ENCODE results near the gene EOGT. TPM values are rescaled to one million over a fixed set of nuclear protein-coding genes. Genes with fewer than 3 reads are reported as not detected.

EOGT gene
- total RNA-seq, 1 experiment from 2014 or later = 20.1 TPM

GRCh38 chr3:68996356-68996995, 17.0 kb downstream of the EOGT start:
- ATAC-seq (no peak), DNase-seq (ENCODE audit: low read depth, low spot score) (no peak)
- CTCF ChIA-PET = no interaction called here
- Histone ChIP-seq H3K79me2 (ENCODE audit: insufficient read depth, low read length) (no peaks in the 10 kb centered on the region), H3K27me3 (ENCODE audit: insufficient read depth, low read length) (no peaks in the 10 kb centered on the region), H3K4me1 (ENCODE audit: control insufficient read depth in 1 of 2, insufficient read depth in 2 of 2, low read length in 2 of 2) (no peaks in the 10 kb centered on the region), H4K20me1 (ENCODE audit: insufficient read depth) (no peaks in the 10 kb centered on the region), H3K27ac (ENCODE audit: low read depth, low read length) (no peak overlapping the region), H3K4me3 (replicated peaks in 1 of 2; ENCODE audit: low read depth in 1 of 2, low read length in 2 of 2) (no peak overlapping the region), H3K4me2 (ENCODE audit: low read length) (no peak overlapping the region), H3K9me2 (ENCODE audit: insufficient read depth) (no peaks in the 10 kb centered on the region), H3K9ac (ENCODE audit: low read length) (no peak overlapping the region), H3K36me3 (ENCODE audit: control insufficient read depth in 1 of 2, insufficient read depth in 2 of 2, low read length in 2 of 2) (peaks cover 2 to 5% of the 10 kb centered on the region in 2 experiments; a peak in 2 of 4 replicates), H2AFZ (ENCODE audit: low read depth, low read length, poor library complexity, severe bottlenecking) (no peak overlapping the region), H3K9me3 (ENCODE audit: control insufficient read depth in 1 of 2, insufficient read depth in 1 of 2, low read depth in 1 of 2, low read length in 2 of 2) (no peaks in the 10 kb centered on the region)
- intact Hi-C loops (cut with micrococcal nuclease) = no loop called here
- TF ChIP-seq EZH2 (IDR thresholded peaks at IDR 0.05) = no peak
- TF ChIP-seq RAD21 (IDR thresholded peaks at IDR 0.05; ENCODE audit: low read depth) = no peak
- TF ChIP-seq CBX3 (IDR thresholded peaks at IDR 0.05; ENCODE audit: low read depth) = no peak
- no peak for TF ChIP-seq MAX (IDR thresholded peaks at IDR 0.05)
- TF ChIP-seq FOSL1 (IDR thresholded peaks at IDR 0.05; ENCODE audit: low read depth) = no peak
- no peak for TF ChIP-seq ZFX (IDR thresholded peaks at IDR 0.05)
- BruUV-seq (replicated peaks) = no TSS peak
- POLR2A ChIA-PET = no interaction called here
- RAD21 ChIA-PET (ENCODE audit: low non-redundant PET in 1 of 2, low total read pairs in 2 of 2, uncharacterized antibody in 2 of 2, unreplicated experiment in 2 of 2) = no interaction called here

- Histone ChIP-seq H3K9me3 (ENCODE audit: control insufficient read depth in 1 of 2, insufficient read depth in 1 of 2, low read depth in 1 of 2, low read length in 2 of 2) (no peaks in the 10 kb centered on the region), H3K4me1 (ENCODE audit: control insufficient read depth in 1 of 2, insufficient read depth in 2 of 2, low read length in 2 of 2) (no peaks in the 10 kb centered on the region), H3K79me2 (ENCODE audit: insufficient read depth, low read length) (no peaks in the 10 kb centered on the region), H3K4me3 (replicated peaks in 1 of 2; ENCODE audit: low read depth in 1 of 2, low read length in 2 of 2) (no peak overlapping the region), H2AFZ (ENCODE audit: low read depth, low read length, poor library complexity, severe bottlenecking) (no peak overlapping the region), H3K36me3 (ENCODE audit: control insufficient read depth in 1 of 2, insufficient read depth in 2 of 2, low read length in 2 of 2) (peaks cover 9 to 16% of the 10 kb centered on the region in 2 experiments; a peak in 3 of 4 replicates), H3K9ac (ENCODE audit: low read length) (no peak overlapping the region), H4K20me1 (ENCODE audit: insufficient read depth) (no peaks in the 10 kb centered on the region), H3K27ac (ENCODE audit: low read depth, low read length) (no peak overlapping the region), H3K4me2 (ENCODE audit: low read length) (no peak overlapping the region), H3K27me3 (ENCODE audit: insufficient read depth, low read length) (no peaks in the 10 kb centered on the region), H3K9me2 (ENCODE audit: insufficient read depth) (no peaks in the 10 kb centered on the region)
- RAD21 ChIA-PET (ENCODE audit: low non-redundant PET in 1 of 2, low total read pairs in 2 of 2, uncharacterized antibody in 2 of 2, unreplicated experiment in 2 of 2) = no interaction called here
- DNase-seq (ENCODE audit: low read depth, low spot score) (no peak), ATAC-seq (no peak)
- BruUV-seq (replicated peaks) = no TSS peak
- CTCF ChIA-PET = no interaction called here
- POLR2A ChIA-PET = no interaction called here
- intact Hi-C loops (cut with micrococcal nuclease) = no loop called here
- TF ChIP-seq TCF7L2 (IDR thresholded peaks at IDR 0.05; ENCODE audit: borderline replicate concordance, extremely low read depth, insufficient read depth, insufficient read length) = no peak
- no peak for TF ChIP-seq ZBTB33 (IDR thresholded peaks at IDR 0.05; ENCODE audit: extremely low read depth, insufficient replicate concordance, low read length)
- no peak for TF ChIP-seq CTCF (IDR thresholded peaks at IDR 0.05 in 2 of 3, conservative IDR thresholded peaks at IDR 0.05 in 1 of 3; ENCODE audit: borderline replicate concordance in 1 of 3, insufficient read depth in 1 of 3, low read depth in 2 of 3, low read length in 2 of 3)
- no peak for TF ChIP-seq ZNF274 (IDR thresholded peaks at IDR 0.05; ENCODE audit: low read depth, low read length)
- no peak for TF ChIP-seq EZH2 (IDR thresholded peaks at IDR 0.05)
- TF ChIP-seq SRF (IDR thresholded peaks at IDR 0.05; ENCODE audit: low read depth) = no peak
- no peak for TF ChIP-seq POLR2AphosphoS5 (IDR thresholded peaks at IDR 0.05; ENCODE audit: low read depth, low read length)
Observed at GRCh38 chr3:68988740-68989139, 24.7 kb downstream of the EOGT start.

Measured in HCT116 (cell line).